ENCODE measurements around the gene RAB26.

The RAB26 gene

DNA sequence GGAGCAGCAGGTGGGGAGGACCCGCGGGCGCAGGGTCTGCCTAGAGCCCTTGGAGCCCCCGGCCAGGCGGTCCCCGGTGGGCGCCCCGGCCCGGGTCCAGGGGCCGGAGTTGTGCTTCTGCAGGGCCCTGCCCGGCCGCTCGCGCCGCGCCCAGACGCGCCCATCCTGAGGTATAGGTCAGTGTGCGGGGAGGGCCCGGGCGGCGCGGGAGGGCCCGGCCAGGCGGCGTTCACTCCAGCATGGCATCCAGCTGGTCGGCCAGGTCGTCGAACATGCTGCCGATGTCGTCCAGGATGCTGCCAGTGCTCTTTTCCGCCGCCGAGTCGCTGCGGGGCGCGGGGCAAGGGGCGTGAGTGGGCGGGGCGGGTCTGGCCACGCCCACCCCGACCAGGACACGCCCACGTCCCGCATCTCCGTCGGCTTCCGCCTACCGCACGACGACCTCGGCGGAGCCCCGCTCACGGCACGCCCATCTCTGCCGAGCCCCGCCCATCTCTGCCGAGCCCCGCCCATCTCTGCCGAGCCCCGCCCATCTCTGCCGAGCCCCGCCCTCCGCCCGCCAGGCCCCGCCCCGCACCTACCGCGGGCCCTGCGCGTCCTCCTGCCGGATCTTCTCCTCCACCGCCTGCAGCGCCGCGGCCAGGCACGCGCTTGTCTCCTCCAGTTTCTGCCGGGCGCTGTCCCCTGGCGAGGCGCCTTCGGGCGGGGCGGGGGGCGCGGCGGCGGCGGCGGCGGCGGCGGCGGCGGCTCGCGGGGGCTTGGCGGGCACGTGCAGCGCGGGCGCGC, 30.1 kb downstream of the RAB26 start:
- DNase-seq (ENCODE audit: low read depth in 2 of 2), result no peak

DNA sequence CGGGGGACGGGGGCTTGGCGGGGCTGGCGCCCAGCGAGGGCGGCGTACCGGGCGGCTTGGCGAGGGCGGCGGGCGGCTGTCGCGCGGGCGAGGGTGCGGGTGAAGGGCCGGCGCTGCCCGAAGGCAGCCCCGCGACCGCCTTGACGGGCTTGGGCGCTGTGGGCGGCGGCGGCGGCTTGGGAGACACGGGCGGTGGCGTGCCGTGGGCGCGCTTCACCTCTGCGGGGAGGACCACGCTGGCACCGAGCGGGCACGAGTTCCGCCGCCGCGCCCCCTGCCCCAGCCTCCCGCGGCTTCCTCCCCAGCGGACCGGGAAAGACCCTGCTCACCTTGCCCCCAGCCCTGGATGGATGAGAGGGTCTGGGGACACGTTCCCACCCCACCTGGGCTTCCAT, 30.7 kb downstream of the RAB26 start:
- DNase-seq (ENCODE audit: low read depth in 2 of 2), result no peak

DNA sequence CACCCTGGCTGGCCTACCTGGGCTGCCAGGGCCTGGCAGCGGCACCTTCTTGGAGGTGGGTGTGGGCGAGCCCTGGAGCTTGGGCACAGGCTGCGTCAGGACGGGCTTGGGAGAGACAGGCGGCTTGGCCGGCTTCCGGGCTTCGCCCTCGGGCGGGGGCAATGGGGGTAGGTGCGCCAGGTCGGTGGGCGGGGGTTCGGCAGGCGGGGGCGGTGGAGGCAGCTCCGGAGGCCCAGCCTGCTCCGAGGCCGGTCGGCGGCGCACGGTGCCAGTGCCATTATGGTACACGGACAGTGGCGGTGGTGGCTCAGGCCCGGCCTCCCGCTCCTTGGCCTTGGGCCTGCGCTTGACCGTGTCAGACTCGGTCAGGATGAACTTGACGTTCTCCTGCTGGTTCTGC, 31.2 kb downstream of the RAB26 start:
- DNase-seq (ENCODE audit: low read depth in 2 of 2), result no peak

DNA sequence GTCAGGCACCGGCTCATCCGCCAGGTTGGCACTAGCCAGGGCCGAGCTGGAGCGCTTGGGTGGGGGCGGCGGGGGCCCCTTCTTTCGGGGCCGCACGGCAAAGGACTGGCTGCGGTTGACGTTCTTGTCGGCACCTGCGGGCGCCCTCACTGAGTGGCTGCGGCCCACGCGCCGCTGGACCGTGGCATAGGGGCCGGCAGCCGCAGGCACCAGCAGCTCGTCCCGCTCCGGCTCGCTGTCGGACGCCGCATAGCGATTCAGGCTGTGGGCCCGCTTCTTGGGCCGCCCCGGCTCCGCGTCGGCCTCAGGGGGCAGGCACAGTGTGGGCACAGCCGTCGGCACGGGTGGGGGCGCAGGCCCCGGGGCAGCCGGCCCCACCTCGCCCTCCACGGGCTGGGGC, 32.0 kb downstream of the RAB26 start:
- no peak for DNase-seq (ENCODE audit: low read depth in 2 of 2)

DNA sequence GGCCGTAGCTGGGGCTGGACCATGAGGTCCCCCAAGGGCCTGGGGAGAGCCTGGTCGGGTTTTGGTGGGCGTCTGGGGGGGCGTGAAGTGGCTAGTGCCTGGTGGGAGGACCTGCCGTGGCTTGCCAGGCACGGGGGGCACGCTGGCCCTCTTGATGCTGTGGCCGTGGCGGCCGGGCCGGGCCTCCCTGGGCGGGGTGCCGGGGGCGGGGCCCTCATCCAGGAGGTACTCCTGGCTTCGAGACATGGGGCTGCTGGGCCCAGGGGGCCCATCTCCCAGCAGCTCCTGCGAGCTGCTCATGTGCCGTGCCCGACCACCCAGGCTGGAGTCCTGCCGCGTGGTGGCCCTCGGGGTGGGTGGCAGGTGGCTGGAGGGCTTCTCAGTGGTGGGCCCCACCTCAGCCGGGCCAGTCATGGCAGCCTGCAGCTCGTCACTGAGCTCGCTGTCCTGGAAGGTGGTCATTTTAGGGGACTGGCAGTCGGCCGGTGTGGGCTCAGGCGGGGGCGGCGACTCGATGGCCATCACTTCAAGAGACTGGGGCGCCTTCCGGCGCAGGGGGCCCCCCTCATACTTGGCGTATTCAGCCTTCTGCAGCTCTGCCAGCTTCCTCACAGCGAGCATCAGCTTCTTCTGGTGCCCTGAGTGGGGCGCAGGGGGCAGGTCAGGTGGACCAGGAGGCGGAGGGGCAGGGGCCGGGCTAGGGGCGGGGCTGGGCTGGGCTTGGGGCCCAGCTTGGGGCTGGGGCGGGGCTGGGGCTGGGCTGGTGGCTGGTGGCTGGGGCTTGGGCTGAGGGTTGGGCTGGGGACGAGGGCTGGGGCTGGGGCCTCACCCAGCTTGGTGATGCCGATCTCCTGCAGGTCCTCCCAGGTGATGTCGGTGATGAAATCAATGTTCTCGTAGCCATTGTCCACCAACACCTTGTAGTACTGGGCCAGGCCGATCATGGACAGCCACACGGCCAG, 32.8 kb downstream of the RAB26 start:
- no peak for DNase-seq (ENCODE audit: low read depth in 2 of 2)

DNA sequence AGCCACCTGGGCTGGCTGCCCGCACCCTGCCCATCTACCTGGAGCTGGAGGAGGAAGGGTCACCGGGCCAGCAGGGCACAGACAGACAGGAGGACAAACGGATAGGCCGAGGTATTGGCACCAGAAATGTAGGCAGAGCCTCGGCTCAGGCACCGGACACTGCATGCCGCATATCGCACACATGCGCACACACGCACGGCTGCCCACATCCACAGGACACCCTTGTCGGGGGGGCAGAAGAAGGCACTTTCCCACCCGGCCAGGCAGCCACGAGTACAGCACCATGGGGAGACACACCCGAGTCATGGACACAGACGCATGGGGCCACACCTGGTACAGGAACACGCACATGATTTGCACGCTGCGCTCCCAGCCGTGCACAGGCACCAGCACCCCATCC, 33.5 kb downstream of the RAB26 start:
- DNase-seq (ENCODE audit: low read depth in 2 of 2), result no peak

DNA sequence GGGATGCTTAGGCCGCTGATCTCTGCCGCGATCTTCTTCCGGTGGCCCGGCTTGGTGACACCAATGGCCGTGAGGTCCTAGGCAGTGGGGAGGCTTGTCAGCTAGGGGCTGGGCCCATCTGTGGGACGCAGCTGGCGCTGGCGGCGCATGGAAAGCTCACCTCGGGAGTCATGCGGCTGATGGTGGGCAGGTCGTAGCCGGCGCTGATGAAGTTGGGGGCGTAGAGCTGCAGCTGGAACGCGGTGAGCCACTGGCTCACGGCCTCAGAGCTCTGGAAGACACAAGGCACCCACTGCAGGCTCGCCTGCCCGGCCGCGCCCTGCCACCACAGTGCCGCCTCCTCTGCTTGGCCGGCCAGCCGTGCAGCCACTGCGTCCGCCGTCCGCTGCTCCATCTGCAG, 35.2 kb downstream of the RAB26 start:
- DNase-seq (ENCODE audit: low read depth in 2 of 2), result no peak

DNA sequence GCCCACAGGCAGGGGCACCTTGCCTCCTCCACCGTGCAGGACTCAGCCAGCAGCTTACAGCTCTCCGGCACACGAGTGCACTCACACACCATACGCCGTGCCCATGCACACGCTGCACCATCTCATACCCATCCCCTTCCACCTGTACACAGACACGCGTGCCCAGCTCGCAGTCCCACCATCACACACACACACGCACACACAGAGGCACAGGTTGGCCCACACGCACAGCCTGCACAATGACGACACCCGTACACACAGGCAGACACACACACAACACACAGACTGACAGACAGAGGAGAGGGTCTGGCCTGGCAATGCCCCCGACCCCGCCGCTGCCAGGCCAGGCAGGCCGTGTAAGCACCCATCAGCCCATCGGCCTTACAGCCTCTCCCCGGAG, 35.9 kb downstream of the RAB26 start:
- no peak for DNase-seq (ENCODE audit: low read depth in 2 of 2)

DNA sequence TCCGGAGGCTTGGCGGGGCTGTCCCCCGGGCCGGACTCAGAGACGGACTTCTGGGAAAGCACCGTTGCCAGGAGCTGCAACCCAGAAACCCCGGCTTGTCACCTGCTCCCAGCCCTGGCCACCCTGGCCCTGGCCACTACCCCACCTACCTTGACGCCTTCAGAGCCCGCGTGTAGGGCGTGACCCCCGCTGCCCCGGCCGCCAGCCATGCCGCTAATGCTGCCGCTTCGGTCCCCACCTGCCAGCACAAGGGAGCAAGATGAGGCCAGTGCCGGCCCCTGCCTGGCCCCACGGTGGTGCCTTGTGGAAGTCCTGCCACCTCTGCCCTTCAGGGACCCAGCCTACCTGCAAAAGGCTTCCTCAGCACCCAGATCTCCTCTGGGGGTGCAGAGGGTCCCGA, 36.5 kb downstream of the RAB26 start:
- no peak for DNase-seq (ENCODE audit: low read depth in 2 of 2)

DNA sequence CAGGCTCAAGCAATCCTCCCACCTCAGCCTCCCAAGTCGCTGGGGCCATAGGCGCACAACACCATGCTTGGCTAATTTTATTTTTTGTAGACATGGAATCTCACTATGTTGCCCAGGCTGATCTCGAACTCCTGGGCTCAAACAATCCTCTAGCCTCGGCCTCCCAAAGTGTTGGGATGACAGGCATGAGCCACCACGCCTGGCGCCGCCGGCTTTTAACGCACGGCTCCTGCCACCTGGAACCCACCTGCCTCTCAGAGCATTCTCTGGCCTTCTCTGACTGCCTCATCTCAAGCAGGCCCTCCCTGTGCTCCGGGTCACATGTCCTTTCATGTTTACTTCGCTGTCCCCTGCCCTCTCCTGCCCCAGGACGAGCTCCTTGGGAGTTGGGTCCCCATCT, 37.6 kb downstream of the RAB26 start:
- no peak for DNase-seq (ENCODE audit: low read depth in 2 of 2)

DNA sequence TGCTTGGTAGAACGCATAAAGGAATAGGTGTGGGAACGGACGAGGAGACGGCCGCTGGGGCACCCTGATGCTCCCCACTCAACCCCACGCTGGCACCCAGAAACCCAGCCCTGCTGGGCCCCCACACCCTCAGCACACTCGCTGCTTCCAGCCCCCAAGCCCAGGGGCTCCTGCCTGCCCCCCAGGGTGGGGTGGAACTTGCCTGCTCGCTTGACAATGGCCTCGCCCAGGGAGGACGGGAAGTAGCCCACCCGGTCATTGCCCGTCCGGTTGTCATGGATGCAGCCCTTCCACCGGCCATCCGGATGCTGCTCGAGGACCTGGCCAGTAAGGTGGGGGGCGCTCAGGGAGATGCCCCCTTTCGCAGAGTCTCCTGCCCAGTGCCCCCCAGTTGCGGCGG, 38.1 kb downstream of the RAB26 start:
- DNase-seq (ENCODE audit: low read depth in 2 of 2), result no peak

DNA sequence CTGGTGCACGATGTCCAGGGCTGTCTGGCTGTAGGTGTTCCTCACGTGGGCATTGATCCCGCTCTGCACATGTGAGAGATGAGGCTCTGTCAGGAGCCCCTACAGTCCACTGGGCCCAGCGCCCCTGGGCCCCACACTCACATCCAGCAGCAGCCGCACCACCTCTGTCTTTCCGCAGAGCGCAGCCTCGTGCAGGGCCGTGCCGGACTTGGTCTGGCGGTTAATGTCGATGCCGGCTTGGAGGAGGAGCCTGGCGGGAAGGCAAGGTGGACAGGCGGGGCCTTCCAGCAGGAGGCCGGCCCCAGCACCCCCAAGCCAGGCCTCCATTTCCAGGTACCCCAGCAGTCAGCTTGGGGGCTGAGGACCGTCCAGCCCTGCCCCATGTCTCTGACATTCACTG, 38.8 kb downstream of the RAB26 start:
- DNase-seq (ENCODE audit: low read depth in 2 of 2), result no peak

DNA sequence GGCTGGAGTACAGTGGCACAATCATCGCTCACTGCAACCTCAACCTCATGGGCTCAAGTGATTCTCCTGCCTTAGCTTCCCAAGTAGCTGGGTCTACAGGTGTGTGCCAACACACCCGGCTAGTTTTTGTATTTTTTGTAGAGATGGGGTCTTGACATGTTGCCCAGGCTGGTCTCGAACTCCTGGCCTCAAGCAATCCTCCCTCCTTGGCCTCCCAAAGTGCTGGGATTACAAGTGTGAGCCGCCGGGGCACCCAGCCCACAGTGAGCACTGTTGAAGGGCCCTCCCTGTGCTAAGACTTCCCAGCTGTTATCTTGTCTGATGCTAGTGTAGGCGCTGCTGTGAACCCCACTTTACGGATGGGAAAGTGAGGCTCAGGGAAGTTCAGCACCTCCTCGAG, 40.0 kb downstream of the RAB26 start:
- DNase-seq (ENCODE audit: low read depth in 2 of 2), result no peak

DNA sequence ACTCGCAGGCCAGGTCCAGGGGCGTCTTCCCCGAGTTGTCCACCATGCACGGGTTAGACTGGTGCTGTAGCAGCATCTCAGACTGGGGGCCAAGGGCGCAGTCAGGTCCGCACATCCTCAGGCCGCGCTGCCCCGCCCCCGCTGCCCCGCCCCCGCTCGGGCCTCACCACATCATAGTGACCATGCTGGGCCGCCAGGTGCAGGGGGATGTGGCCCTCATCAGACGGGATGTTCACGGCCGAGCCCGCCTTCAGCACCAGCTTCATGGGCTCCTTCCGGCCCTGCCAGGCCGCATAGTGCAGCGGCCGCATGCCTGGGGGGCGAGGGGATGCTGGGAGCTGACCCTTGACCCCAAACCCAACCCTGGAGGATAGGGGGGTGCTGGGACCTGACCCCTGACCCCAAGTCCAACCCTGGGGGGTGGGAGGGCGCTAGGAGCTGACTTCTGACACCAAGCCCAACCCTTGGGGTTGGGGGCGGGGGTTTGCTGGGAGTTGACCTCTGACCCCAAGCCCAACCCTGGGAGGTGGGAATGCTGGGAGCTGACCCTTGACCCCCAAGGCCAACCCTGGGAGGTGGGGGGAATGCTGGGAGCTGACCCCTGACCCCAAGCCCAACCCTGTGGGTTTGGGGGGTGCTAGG, 40.9 kb downstream of the RAB26 start:
- no peak for DNase-seq (ENCODE audit: low read depth in 2 of 2)

DNA sequence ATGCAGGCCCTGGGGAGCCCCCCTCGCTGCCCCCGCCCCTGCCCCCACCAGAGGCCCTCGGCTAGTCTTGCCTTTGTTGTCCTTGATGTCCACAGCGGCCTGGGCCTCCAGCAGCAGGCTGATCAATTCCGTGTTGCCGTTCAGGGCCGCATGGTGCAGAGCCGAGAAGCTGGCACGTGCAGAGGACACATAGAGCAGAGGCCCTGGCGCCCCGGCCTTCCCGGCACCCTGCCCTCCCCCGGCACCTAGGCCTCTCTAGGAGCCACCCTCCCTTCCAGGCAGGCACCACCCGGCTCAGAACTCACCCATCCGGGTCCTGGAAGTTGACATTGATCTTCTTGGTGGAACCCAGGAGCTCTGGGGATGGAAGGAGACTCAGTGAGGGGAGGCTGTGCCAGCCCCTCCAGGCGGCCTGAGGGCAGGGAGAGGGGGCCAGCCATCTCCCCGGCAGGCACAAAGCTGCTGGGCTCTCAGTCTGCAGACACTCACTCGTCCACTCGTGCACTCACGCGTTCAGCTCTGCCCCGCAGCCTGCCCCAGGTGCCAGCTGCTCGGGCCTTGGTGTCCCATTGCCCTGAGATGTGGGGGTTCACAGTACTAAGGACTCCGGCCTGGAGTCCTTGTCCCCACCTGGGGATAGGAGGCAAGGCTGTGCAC, 41.7 kb downstream of the RAB26 start:
- no peak for DNase-seq (ENCODE audit: low read depth in 2 of 2)

DNA sequence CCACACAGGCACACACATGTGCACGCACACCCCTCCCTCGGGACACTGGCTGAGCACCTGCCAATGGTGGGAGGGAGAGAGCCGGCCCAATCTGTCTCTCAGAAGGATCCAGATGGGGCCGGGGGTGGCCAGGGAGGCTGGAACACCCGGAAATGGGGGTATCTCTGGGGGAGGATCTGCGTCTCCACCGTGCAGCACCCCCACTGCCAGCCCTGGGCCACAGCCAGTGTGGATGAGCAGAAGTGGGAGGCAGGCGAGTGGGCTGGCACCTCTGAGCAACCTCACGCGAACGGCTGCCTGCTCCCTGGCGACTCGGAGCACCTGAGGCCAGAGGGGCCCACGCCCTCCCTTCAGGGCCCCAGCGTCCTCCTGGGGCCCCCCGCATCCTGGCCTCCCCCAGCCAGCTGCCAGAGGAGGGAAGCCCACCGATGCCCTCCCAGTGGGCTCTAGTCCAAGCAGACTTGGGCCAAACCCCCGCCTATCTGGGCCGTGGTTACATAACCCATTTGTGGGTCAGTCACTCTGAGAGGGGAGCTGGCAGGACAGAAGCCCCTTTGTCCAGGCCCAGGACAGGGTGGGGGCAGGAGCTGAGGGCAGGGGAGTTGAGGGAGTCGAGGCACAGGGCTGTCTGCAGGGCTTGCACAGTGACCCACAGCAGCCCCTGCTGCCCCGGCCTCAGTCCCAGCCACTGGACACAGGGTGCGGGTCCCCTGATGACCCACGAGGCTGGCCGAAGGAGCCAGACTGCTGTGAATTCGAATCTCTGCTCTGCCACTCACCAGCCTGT, 42.4 kb downstream of the RAB26 start:
- DNase-seq (ENCODE audit: low read depth in 2 of 2), result no peak

DNA sequence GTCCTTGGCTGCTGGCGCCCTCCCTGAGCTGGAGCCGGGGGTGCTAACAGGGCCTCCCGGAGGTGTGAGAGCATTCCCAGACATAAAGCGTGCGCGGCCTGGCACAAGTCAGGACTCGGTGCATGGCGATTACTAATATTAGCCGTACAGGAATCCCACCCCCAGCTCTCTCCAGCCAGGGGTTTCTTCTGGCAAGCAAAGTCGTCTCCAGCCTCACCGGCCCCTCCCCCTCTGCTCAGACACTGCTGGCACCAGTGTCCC, 43.0 kb downstream of the RAB26 start:
- DNase-seq (ENCODE audit: low read depth in 2 of 2), result no peak

DNA sequence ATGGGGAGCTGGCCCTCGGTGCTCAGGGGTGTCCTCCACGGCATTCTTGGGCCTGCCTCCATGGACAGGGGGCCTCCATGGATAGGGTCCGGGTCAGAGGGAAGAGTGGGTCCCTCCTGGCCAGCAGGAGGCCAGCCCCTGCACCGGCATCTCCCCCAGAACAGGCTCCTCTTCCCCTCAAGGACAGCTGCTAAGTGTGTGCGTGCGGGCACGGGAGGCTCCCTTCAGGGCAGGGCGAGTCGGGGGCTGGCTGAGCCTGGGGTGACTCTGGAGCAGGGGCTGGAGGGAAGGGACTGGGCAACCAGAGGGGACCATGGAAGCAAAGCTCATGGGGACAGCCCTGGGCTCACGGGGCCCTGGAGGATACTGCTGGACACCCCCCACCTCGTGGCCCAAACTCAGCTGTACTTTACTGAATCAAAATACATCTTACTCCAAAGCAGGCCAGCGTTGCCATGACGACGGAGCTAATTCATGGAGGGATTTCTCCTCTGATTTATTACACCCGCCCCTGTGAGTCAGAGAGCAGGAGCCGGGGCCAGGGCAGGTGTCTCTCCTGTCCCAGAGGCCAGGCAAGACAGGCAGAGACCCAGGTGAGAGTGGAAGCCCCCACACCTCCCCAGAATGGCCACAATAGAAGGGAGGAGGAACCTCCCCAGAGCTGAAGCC, 45.9 kb downstream of the RAB26 start:
- no peak for DNase-seq (ENCODE audit: low read depth in 2 of 2)

DNA sequence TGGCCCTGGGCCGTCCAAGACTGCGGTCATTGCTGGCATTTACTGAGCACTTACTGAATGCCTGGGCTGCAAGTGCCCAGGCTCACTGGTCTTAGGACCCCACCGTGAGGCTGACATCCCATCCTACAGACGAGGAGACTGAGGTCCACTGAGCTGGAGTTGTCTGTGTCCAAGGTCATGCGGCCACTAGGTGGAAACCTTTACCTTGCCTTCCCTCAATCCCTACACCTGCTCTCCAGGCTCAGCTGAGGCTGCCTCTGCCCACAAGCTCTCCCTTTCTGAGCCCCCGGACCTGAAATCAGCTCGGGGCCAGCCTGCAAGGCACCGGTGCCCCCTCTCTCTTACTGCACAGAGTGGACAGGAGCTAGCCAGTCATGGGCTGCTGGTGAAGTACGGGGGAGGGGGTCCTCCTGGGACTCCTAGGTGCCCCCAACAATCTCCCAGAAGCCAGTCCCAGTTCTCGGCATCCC, 46.5 kb downstream of the RAB26 start:
- DNase-seq (ENCODE audit: low read depth in 2 of 2), result peak in 1 of 2 donors; percentile 21

DNA sequence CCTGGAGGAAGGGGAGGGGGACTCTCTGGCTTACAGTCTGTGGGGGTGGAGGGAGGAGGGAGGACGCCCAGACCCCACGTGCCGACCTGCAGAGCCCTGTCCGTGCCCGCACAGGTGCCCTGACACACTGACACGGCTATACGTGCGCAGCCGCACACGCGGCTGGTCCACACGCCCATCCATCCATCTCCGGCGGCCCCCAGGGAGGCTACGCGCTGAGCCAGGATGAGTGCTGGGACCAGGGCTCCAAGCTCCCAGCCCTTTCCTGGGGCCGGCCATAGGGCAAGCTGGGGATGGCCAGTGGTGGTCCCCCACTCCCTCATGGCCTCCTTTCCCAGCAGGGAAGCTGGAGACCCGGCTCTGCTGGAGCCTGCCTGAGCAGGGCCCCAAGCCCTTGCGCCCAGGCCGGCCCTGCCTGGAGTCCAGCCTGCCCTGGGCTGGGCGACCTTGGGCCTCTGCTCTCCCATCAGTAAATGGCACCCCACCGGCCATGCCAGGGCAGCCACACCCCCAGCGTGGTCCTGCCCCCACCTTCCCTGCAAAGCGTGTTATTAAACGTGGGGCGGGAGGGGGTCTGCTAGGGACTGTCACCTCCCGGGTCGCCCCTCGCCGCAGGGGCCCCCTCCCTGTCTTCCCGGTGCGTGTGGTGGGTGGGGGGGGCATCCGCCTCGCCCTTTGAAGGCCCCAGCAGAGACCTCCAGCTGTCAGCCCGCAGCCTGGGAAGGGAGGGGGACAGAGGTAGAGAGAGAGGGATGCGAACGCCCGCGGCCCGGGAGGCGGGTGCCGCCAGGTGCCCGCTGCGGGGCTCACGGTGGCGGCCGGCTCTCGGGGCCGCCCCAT, 47.1 kb downstream of the RAB26 start:
- DNase-seq (ENCODE audit: low read depth in 2 of 2), result no peak

Measured in activated CD8-positive, alpha-beta memory T cell treated with anti-CD3 and anti-CD28 coated beads for 4 hours (primary cell).